ENCODE results near the gene SCAI. TPM values are rescaled to one million over a fixed set of nuclear protein-coding genes. Genes with fewer than 3 reads are reported as not detected.

Gene SCAI
- total RNA-seq, 1 experiment from 2014 or later, result 13.0 TPM

DNA sequence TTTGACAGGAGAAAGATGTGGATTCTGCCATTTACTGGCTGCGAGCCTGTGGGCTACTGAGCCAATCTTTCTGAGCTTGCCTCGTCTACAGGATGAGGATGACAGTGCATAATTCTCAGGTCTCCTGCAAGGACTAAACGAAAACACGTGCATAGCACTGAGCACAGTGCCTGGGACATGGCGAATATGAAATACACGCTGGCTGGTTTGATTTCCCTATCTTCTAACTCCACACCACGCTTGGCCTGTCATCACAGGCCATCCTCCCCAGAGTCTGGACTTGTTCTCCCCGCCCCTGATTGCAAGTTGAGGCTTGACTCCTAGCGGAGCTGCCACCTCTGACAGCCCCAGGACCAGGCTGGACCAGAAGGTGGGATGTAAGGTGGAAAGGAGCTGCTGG lies 243.5 kb downstream of the SCAI start:
- BruUV-seq (replicated peaks), result no TSS peak
- no peaks in the 10 kb centered on the region for H3K4me1 Mint-ChIP-seq (ENCODE audit: low read depth, unreplicated experiment)
- H3K4me1 ChIP-seq, result peaks cover 16% of the 10 kb centered on the region
- H3K36me3 ChIP-seq (ENCODE audit: control insufficient read depth, insufficient read depth, low read length), result no peaks in the 10 kb centered on the region
- no peak overlapping the region for H3K4me3 ChIP-seq (ENCODE audit: low read depth, low read length)
- POLR2A ChIA-PET, result no interaction called here
- CTCF ChIA-PET, result no interaction called here
- intact Hi-C loops (cut with micrococcal nuclease; ENCODE audit: unreplicated experiment), result no loop called here
- TF ChIP-seq, protein P1, sequence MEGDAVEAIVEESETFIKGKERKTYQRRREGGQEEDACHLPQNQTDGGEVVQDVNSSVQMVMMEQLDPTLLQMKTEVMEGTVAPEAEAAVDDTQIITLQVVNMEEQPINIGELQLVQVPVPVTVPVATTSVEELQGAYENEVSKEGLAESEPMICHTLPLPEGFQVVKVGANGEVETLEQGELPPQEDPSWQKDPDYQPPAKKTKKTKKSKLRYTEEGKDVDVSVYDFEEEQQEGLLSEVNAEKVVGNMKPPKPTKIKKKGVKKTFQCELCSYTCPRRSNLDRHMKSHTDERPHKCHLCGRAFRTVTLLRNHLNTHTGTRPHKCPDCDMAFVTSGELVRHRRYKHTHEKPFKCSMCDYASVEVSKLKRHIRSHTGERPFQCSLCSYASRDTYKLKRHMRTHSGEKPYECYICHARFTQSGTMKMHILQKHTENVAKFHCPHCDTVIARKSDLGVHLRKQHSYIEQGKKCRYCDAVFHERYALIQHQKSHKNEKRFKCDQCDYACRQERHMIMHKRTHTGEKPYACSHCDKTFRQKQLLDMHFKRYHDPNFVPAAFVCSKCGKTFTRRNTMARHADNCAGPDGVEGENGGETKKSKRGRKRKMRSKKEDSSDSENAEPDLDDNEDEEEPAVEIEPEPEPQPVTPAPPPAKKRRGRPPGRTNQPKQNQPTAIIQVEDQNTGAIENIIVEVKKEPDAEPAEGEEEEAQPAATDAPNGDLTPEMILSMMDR (IDR thresholded peaks at IDR 0.05; ENCODE audit: insufficient read depth in 1 of 2, low read depth in 1 of 2, low read length in 1 of 2, severe bottlenecking in 1 of 2, unreplicated experiment in 1 of 2), result no peak
- peak overlapping the region; percentile 82 for H3K27ac Mint-ChIP-seq (ENCODE audit: unreplicated experiment)
- DNase-seq, result no peak
- H3K27me3 Mint-ChIP-seq (ENCODE audit: insufficient read depth, unreplicated experiment), result no peaks in the 10 kb centered on the region
- no peaks in the 10 kb centered on the region for H3K9me3 Mint-ChIP-seq (ENCODE audit: unreplicated experiment)
- H3K9me3 ChIP-seq, result no peaks in the 10 kb centered on the region
- H3K4me3 Mint-ChIP-seq (ENCODE audit: unreplicated experiment), result no peak overlapping the region
- no peaks in the 10 kb centered on the region for H3K27me3 ChIP-seq (replicated peaks; ENCODE audit: control insufficient read depth, insufficient read depth, low read length)
- H3K36me3 Mint-ChIP-seq (ENCODE audit: insufficient read depth, unreplicated experiment), result peaks cover 25% of the 10 kb centered on the region

DNA sequence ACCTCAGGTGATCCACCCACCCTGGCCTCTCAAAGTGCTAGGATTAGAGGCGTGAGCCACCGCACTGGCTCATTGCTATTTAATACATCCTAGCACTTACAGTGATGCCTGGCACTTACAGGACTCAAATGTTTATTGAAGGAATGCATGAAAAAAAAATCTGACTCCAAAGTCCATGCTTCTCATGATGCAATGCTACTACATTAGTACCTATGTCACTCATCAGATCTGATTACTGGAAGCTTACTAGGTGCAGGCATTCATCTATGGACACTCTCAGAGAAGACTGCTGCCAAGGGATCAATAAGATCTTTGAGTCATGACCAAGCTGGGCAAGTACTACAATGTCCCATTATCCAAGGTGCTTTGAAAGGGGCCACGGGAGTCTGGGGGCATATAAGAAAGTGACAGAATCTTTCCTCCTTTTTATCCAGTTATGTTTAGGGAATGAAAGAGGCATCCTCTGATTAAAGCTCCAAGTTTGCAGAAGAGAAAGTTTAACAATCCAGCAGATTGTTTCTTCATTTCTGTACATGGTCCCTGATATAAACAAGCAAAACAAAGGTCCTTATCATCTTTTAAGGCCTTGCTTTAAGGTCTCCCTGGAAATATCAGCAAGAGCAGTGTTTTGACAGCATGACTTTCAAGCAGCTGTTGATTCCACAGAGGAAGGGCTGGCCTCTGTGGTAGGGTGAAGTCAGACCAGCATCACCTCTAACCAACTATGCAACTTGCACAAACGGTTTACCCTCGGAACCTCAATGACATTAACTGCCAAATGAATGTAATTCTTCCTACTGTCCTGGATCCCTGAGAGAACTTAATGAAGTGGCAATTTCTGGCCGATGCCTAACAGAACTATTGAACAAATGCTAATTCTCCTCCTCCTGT lies 245.5 kb downstream of the SCAI start:
- no TSS peak for BruUV-seq (replicated peaks)
- no peaks in the 10 kb centered on the region for H3K9me3 Mint-ChIP-seq (ENCODE audit: unreplicated experiment)
- H3K9me3 ChIP-seq, result no peaks in the 10 kb centered on the region
- no peak overlapping the region for H3K4me3 ChIP-seq (ENCODE audit: low read depth, low read length)
- H3K4me3 Mint-ChIP-seq (ENCODE audit: unreplicated experiment), result no peak overlapping the region
- POLR2A ChIA-PET, result interaction anchor here (1.2 kb wide), 1 partner anchor 11 kb away, joined by 3 read pairs; no protein-coding TSS in a partner anchor
- no peaks in the 10 kb centered on the region for H3K36me3 ChIP-seq (ENCODE audit: control insufficient read depth, insufficient read depth, low read length)
- intact Hi-C loops (cut with micrococcal nuclease; ENCODE audit: unreplicated experiment), result no loop called here
- no peaks in the 10 kb centered on the region for H3K27me3 Mint-ChIP-seq (ENCODE audit: insufficient read depth, unreplicated experiment)
- no peaks in the 10 kb centered on the region for H3K4me1 Mint-ChIP-seq (ENCODE audit: low read depth, unreplicated experiment)
- H3K4me1 ChIP-seq, result peaks cover 16% of the 10 kb centered on the region
- CTCF ChIA-PET, result interaction anchor here (0.8 to 1.2 kb wide), 3 partner anchors 45 to 393 kb away, joined by 3 to 4 read pairs (median 3); partner anchors contain the start of genes NR6A1 and WDR38
- TF ChIP-seq, protein P1 (IDR thresholded peaks at IDR 0.05; ENCODE audit: insufficient read depth in 1 of 2, low read depth in 1 of 2, low read length in 1 of 2, severe bottlenecking in 1 of 2, unreplicated experiment in 1 of 2), result no peak
- H3K36me3 Mint-ChIP-seq (ENCODE audit: insufficient read depth, unreplicated experiment), result peaks cover 26% of the 10 kb centered on the region
- peak; percentile 50 to 55 for DNase-seq
- H3K27ac Mint-ChIP-seq (ENCODE audit: unreplicated experiment), result peak overlapping the region; percentile 16
- H3K27me3 ChIP-seq (replicated peaks; ENCODE audit: control insufficient read depth, insufficient read depth, low read length), result no peaks in the 10 kb centered on the region

DNA sequence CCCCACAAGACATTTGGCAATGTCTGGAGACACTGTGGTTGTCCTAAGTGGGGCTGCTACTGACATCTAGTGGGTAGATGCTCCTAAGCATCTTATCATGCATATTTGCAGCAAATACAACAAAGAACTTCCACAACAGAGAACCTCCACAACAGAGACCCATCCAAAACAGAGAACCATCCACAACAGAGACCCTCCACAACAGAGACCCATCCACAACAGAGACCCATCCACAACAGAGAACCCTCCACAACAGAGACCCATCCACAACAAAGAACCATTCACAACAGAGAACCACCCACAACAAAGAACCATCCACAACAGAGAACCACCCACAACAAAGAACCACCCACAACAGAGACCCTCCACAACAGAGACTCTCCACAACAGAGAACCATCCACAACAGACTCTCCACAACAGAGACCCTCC lies 248.6 kb downstream of the SCAI start:
- H3K4me3 Mint-ChIP-seq (ENCODE audit: unreplicated experiment), result no peak overlapping the region
- no peaks in the 10 kb centered on the region for H3K27me3 ChIP-seq (replicated peaks; ENCODE audit: control insufficient read depth, insufficient read depth, low read length)
- ChIA-PET CTCF (no interaction called here), POLR2A (no interaction called here)
- H3K36me3 ChIP-seq (ENCODE audit: control insufficient read depth, insufficient read depth, low read length), result no peaks in the 10 kb centered on the region
- BruUV-seq (replicated peaks), result no TSS peak
- H3K27me3 Mint-ChIP-seq (ENCODE audit: insufficient read depth, unreplicated experiment), result no peaks in the 10 kb centered on the region
- H3K9me3 ChIP-seq, result no peaks in the 10 kb centered on the region
- H3K4me1 Mint-ChIP-seq (ENCODE audit: low read depth, unreplicated experiment), result no peaks in the 10 kb centered on the region
- peak in 1 of 2 experiments; percentile 43 for DNase-seq
- TF ChIP-seq, protein P1 (IDR thresholded peaks at IDR 0.05; ENCODE audit: insufficient read depth in 1 of 2, low read depth in 1 of 2, low read length in 1 of 2, severe bottlenecking in 1 of 2, unreplicated experiment in 1 of 2), result peak; percentile 40 to 52
- no peak overlapping the region for H3K4me3 ChIP-seq (ENCODE audit: low read depth, low read length)
- H3K4me1 ChIP-seq, result peaks cover 16% of the 10 kb centered on the region
- intact Hi-C loops (cut with micrococcal nuclease; ENCODE audit: unreplicated experiment), result loop anchor here (1.0 kb wide), 1 partner anchor 37 kb away; no protein-coding TSS in a partner anchor
- no peak overlapping the region for H3K27ac Mint-ChIP-seq (ENCODE audit: unreplicated experiment)
- H3K36me3 Mint-ChIP-seq (ENCODE audit: insufficient read depth, unreplicated experiment), result peaks cover 28% of the 10 kb centered on the region
- no peaks in the 10 kb centered on the region for H3K9me3 Mint-ChIP-seq (ENCODE audit: unreplicated experiment)

Data from Caco-2 (cell line).